Hepatocyte (in vitro differentiated cells): Measurements from ENCODE around the gene SOBP.

Experiments
- CTCF ChIP-seq: fragments of 200-600 bp; sonication (generic); IDR thresholded peaks from 2 replicates; pipeline ENCODE4 v1.5.1; 2016; ENCODE audit warnings: antibody characterized with exemption, mild to moderate bottlenecking; ENCODE audit not compliant: poor library complexity
- EZH2 ChIP-seq: fragments of 200-600 bp; sonication (generic); IDR thresholded peaks from 2 replicates; pipeline ENCODE4 v1.6.1; 2016; ENCODE audit warnings: antibody characterized with exemption, mild to moderate bottlenecking, borderline replicate concordance

GRCh38 chr6:107510108-107510507 is 20.2 kb downstream of the SOBP start:
- TF ChIP-seq CTCF (no peak), EZH2 (no peak)
